ENCODE results near the gene FAM227B. TPM values are rescaled to one million over a fixed set of nuclear protein-coding genes. Genes with fewer than 3 reads are reported as not detected.

The FAM227B gene
- total and polyA plus RNA-seq, 2 of the 13 experiments (the other 11 are each of a cell fraction or from before 2014, with no cell fraction given), result 1.9 to 2.6 TPM

DNA sequence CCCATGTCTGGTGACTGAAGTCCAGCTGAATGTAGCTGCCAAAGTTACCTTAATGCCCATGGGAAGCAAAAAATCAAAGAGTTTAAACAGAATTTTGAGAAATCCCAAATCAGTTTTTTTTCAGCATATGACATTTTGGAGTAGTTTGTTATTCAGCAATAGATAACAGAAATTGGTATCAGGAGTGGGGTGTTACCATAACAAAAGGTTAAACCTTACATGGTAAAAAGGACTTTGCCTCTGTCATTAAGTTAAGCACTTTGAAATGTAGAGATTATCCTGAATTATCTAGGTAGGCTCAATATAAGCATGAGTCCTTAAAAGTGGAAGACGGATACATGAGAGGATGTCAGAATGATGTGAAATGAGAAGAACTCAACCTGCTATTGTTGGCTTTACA is 32.3 kb upstream of the FAM227B start:
- ChIA-PET POLR2A (no interaction called here), CTCF (ENCODE audit: low intra/inter-chr PET ratio, low total read pairs) (no interaction called here)
- Histone ChIP-seq H2AFZ (ENCODE audit: low read length) (no peak overlapping the region), H3K27ac (ENCODE audit: extremely low read length, insufficient read depth, low read length) (no peak overlapping the region), H3K36me3 (replicated peaks in 1 of 2; ENCODE audit: control insufficient read depth in 1 of 2, insufficient read depth in 2 of 2, low read length in 2 of 2) (no peaks in the 10 kb centered on the region), H3K9me3 (ENCODE audit: low read length) (peaks cover 15% of the 10 kb centered on the region), H3K4me1 (ENCODE audit: insufficient read depth, low read length) (no peaks in the 10 kb centered on the region), H3K27me3 (ENCODE audit: control insufficient read depth in 1 of 2, insufficient read depth in 2 of 2, low read length in 2 of 2) (no peaks in the 10 kb centered on the region), H3K9ac (ENCODE audit: insufficient read depth, low read depth, low read length) (no peak overlapping the region), H3K4me3 (replicated peaks in 1 of 3; ENCODE audit: insufficient read depth in 1 of 3, low read depth in 2 of 3, low read length in 3 of 3) (no peak overlapping the region), H4K20me1 (ENCODE audit: insufficient read depth, low read length) (no peaks in the 10 kb centered on the region), H3K79me2 (ENCODE audit: insufficient read depth, low read length) (no peaks in the 10 kb centered on the region), H3K4me2 (ENCODE audit: low read depth, low read length) (no peak overlapping the region)
- no peak for ATAC-seq
- no peak for DNase-seq (ENCODE audit: low spot score)
- 92% methylated on average over 1 of the region's 1 CpG for WGBS (ENCODE audit: low lambda C conversion rate)
- TF ChIP-seq GATA4 (IDR thresholded peaks at IDR 0.05; ENCODE audit: borderline replicate concordance, low read depth) (no peak), RBAK (CRISPR knock-in tag; IDR thresholded peaks at IDR 0.05) (no peak), PHF8 (CRISPR knock-in tag; IDR thresholded peaks at IDR 0.05) (no peak), ZZZ3 (CRISPR knock-in tag; IDR thresholded peaks at IDR 0.05; ENCODE audit: borderline replicate concordance) (no peak), ZNF335 (CRISPR knock-in tag; IDR thresholded peaks at IDR 0.05) (no peak), ZNF296 (CRISPR knock-in tag; conservative IDR thresholded peaks at IDR 0.05) (no peak), ZNF292 (CRISPR knock-in tag; IDR thresholded peaks at IDR 0.05; ENCODE audit: borderline replicate concordance, low read depth) (no peak), ZNF605 (CRISPR knock-in tag; IDR thresholded peaks at IDR 0.05) (no peak)
- TF ChIP-seq, protein P1, sequence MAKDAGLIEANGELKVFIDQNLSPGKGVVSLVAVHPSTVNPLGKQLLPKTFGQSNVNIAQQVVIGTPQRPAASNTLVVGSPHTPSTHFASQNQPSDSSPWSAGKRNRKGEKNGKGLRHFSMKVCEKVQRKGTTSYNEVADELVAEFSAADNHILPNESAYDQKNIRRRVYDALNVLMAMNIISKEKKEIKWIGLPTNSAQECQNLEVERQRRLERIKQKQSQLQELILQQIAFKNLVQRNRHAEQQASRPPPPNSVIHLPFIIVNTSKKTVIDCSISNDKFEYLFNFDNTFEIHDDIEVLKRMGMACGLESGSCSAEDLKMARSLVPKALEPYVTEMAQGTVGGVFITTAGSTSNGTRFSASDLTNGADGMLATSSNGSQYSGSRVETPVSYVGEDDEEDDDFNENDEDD (CRISPR knock-in tag; IDR thresholded peaks at IDR 0.05; ENCODE audit: borderline replicate concordance), result no peak
- TF ChIP-seq, protein P2, sequence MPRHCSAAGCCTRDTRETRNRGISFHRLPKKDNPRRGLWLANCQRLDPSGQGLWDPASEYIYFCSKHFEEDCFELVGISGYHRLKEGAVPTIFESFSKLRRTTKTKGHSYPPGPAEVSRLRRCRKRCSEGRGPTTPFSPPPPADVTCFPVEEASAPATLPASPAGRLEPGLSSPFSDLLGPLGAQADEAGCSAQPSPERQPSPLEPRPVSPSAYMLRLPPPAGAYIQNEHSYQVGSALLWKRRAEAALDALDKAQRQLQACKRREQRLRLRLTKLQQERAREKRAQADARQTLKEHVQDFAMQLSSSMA (CRISPR knock-in tag; IDR thresholded peaks at IDR 0.05), result no peak
- TF ChIP-seq, protein P3, sequence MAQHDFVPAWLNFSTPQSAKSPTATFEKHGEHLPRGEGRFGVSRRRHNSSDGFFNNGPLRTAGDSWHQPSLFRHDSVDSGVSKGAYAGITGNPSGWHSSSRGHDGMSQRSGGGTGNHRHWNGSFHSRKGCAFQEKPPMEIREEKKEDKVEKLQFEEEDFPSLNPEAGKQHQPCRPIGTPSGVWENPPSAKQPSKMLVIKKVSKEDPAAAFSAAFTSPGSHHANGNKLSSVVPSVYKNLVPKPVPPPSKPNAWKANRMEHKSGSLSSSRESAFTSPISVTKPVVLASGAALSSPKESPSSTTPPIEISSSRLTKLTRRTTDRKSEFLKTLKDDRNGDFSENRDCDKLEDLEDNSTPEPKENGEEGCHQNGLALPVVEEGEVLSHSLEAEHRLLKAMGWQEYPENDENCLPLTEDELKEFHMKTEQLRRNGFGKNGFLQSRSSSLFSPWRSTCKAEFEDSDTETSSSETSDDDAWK (CRISPR knock-in tag; IDR thresholded peaks at IDR 0.05), result no peak
- TF ChIP-seq, protein P4, sequence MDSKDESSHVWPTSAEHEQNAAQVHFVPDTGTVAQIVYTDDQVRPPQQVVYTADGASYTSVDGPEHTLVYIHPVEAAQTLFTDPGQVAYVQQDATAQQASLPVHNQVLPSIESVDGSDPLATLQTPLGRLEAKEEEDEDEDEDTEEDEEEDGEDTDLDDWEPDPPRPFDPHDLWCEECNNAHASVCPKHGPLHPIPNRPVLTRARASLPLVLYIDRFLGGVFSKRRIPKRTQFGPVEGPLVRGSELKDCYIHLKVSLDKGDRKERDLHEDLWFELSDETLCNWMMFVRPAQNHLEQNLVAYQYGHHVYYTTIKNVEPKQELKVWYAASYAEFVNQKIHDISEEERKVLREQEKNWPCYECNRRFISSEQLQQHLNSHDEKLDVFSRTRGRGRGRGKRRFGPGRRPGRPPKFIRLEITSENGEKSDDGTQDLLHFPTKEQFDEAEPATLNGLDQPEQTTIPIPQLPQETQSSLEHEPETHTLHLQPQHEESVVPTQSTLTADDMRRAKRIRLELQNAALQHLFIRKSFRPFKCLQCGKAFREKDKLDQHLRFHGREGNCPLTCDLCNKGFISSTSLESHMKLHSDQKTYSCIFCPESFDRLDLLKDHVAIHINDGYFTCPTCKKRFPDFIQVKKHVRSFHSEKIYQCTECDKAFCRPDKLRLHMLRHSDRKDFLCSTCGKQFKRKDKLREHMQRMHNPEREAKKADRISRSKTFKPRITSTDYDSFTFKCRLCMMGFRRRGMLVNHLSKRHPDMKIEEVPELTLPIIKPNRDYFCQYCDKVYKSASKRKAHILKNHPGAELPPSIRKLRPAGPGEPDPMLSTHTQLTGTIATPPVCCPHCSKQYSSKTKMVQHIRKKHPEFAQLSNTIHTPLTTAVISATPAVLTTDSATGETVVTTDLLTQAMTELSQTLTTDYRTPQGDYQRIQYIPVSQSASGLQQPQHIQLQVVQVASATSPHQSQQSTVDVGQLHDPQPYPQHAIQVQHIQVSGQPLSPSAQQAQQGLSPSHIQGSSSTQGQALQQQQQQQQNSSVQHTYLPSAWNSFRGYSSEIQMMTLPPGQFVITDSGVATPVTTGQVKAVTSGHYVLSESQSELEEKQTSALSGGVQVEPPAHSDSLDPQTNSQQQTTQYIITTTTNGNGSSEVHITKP (CRISPR knock-in tag; IDR thresholded peaks at IDR 0.05; ENCODE audit: low read depth), result no peak
- TF ChIP-seq, protein P5, sequence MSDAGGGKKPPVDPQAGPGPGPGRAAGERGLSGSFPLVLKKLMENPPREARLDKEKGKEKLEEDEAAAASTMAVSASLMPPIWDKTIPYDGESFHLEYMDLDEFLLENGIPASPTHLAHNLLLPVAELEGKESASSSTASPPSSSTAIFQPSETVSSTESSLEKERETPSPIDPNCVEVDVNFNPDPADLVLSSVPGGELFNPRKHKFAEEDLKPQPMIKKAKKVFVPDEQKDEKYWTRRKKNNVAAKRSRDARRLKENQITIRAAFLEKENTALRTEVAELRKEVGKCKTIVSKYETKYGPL (CRISPR knock-in tag; IDR thresholded peaks at IDR 0.05), result no peak
- FAIRE-seq, result no peak
- in situ Hi-C loops (cut with HindIII; ENCODE audit: extremely low pct_ligation_motif_present, low pct_unique_long_range_greater_than_20kb), result no loop called here
- intact Hi-C loops (cut with micrococcal nuclease; ENCODE audit: unreplicated experiment), result no loop called here
- BruUV-seq (replicated peaks), result no TSS peak

Measured in HepG2 (cell line).